ENCODE data around the gene MRFAP1.
"Not testable (repeated sequence)": the region's sequence is repeated elsewhere in the genome, so short reads cannot be mapped to it uniquely, and the experiment has no call there.

Gene MRFAP1

GRCh38 chr4:6612961-6613675 is 27.4 kb upstream of the MRFAP1 start:
- DNase-seq = no peak

- DNase-seq = no peak
Measured at GRCh38 chr4:6613676-6614651, 26.5 kb upstream of the MRFAP1 start.

GRCh38 chr4:6614701-6615230 is 25.7 kb upstream of the MRFAP1 start:
- DNase-seq = no peak

GRCh38 chr4:6616087-6616995 is 24.1 kb upstream of the MRFAP1 start:
- no peak for DNase-seq

GRCh38 chr4:6617246-6617645 is 23.2 kb upstream of the MRFAP1 start:
- DNase-seq = no peak

GRCh38 chr4:6618386-6619115 is 21.9 kb upstream of the MRFAP1 start:
- DNase-seq = no peak

GRCh38 chr4:6619116-6619465 is 21.4 kb upstream of the MRFAP1 start:
- DNase-seq = no peak

GRCh38 chr4:6619466-6620255 is 20.8 kb upstream of the MRFAP1 start:
- DNase-seq = no peak

GRCh38 chr4:6620296-6620695 is 20.2 kb upstream of the MRFAP1 start:
- no peak for DNase-seq

GRCh38 chr4:6620891-6621555 is 19.5 kb upstream of the MRFAP1 start:
- DNase-seq = no peak

GRCh38 chr4:6621556-6621927 is 18.9 kb upstream of the MRFAP1 start:
- no peak for DNase-seq

- no peak for DNase-seq
Measured at GRCh38 chr4:6622744-6623143, 17.7 kb upstream of the MRFAP1 start.

GRCh38 chr4:6625256-6625655 is 15.2 kb upstream of the MRFAP1 start:
- no peak for DNase-seq

- no peak for DNase-seq
Measured at GRCh38 chr4:6626066-6626465, 14.4 kb upstream of the MRFAP1 start.

GRCh38 chr4:6627832-6628231 is 12.7 kb upstream of the MRFAP1 start:
- no peak for DNase-seq

- DNase-seq = not testable (repeated sequence)
Measured at GRCh38 chr4:6628484-6628883, 12.0 kb upstream of the MRFAP1 start.

GRCh38 chr4:6632125-6632524 is 8.4 kb upstream of the MRFAP1 start:
- no peak for DNase-seq

- DNase-seq = no peak
Measured at GRCh38 chr4:6633091-6633906, 7.2 kb upstream of the MRFAP1 start.

- no peak for DNase-seq
Measured at GRCh38 chr4:6634746-6635145, 5.7 kb upstream of the MRFAP1 start.

Measured in NCI-H1092 treated with DMSO at 0.1 percent for 48 hours (cell line).